Hematopoietic multipotent progenitor cell treated with erythropoietin and hydrocortisone succinate and interleukin-3 and kit ligand, for 4 days (in vitro differentiated cells): ENCODE data around the gene SNX11.
A peak's percentile ranks its signal among the peaks of the same experiment; 100 is the strongest.

Source experiments
- DNase-seq: peaks from one replicate; pipeline ENCODE4 v3.0.0-alpha.2; 2015

Gene SNX11

DNA sequence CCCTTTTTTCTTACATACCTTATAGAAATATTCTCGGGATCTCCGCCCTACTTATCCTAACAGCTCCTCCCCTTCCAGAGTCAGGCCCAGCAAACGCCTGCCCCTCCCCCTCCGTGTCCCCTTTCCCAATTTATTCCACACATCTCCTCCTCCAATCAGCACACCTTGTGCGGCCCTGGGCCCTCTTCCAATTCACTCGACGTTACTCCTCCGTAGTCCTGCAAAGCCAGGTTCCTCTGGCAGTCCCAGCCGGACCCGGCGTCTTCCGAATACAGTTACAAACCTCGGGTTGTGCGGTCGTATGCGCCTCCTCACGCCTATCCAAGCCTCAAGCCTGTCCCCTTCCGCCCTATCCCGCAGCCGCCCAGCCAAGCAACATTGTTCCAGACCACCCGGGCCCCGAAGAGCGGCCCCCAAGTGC, 7.0 kb upstream of the SNX11 start:
- DNase-seq = no peak

DNA sequence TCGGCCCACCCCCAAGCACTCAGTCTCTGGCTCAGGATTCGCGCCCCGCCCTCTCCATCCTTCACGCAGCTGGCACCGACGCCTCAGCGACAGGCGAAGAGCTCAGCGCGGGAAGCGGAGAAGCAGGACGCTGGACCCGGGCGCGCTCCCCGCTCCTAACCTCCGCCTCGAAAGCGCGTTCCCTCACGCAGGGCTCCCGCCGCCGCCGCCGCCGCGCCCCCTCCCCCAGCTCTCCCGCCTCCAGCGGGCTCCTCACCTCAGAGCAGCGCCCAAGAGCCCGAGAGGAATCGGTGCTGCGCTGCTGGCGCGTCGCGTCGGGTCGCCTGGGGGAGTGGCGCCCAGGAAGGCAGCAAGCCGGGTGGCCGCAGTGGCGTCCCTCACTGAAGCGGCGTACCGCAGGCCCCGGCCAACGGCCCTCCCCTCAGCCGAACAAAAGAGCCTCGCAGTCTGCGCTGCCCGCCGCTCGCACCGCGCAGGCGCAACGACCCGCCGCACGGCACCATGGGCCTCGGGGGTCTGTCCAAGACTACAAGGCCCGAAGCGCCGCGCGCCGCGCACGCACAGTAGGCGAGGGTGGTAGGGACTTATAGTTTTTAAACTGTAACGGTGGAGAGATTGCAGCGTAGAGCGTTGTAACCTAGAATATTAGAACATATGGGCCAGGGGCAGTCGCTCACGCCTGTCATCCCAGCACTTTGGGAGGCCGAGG, 6.4 kb upstream of the SNX11 start, which contains the start of gene CBX1:
Gene CBX1, minus strand, starts transcription at position 467 of the 709 bp plus-strand sequence. CDS start 24,474 bp downstream, outside the sequence.
- peak; percentile 98 for DNase-seq

- no peak for DNase-seq
These were observed 5.4 kb upstream of the SNX11 start for GRCh38 chr17:48102043-48102750.

DNA sequence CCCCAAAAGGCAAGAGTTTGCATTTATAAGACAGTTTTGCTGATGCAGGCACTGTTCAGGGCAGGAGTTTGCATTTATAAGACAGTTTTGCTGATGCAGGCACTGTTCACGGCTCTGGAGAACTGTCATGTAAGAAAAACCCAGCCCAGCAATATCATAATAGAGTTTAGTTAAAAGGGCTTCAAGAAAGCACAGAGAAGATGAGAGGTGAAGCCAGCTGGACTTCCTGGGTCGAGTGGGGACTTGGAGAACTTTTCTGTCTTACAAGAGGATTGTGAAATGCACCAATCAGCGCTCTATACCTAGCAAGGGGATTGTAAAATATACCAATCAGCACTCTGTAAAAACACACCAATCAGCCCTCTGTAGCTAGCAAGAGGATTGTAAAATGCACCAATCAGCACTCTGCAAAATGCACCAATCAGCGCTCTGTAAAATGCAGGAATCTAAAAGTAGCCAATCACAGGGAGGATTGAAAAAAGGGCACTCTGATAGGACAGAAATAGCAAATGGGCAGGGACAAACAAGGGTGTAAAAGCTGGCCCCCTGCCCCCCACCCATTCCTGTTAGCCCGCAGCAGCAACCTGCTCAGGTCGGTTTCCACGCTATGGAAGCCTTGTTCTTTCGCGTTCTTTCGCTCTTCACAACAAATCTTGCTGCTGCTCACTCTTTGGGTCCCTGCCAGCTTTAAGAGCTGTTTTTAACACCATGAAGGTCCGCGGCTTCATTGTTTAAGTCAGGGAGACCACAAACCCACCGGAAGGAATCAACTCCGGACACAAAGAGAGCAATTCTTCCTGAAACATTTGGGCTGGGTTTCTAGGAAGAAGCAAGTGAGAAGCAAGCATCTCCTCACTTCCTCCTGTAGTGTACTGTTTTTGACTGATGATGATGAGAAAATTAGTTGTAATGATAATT, 4.5 kb upstream of the SNX11 start:
- peak; percentile 80 for DNase-seq

GRCh38 chr17:48104440-48104839, 3.1 kb upstream of the SNX11 start:
- no peak for DNase-seq

- DNase-seq = no peak
These were observed 797 bp upstream of the SNX11 start for GRCh38 chr17:48106802-48107136.

DNA sequence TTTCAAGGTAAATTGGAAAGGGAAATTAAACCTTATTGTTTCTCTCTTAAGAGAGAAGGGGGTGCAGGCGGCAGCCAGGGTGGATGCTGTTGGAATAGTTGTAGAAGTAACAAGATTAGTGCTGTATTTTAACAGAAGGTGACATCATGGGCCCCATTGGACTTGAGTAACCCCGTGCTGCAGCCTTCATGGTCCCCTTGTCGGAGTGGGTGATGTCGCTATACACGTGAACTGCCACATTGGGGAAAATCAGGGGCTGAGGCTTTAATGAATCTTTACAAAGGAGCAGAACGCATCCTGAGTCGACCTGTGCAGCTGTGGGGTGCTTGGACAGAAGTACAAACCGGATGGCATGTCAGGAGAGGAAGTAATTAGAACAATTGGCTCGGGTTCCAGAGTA, 3.2 kb downstream of the SNX11 start:
- DNase-seq = no peak

- DNase-seq = no peak
These were observed 4.3 kb downstream of the SNX11 start for GRCh38 chr17:48111937-48112241.

DNA sequence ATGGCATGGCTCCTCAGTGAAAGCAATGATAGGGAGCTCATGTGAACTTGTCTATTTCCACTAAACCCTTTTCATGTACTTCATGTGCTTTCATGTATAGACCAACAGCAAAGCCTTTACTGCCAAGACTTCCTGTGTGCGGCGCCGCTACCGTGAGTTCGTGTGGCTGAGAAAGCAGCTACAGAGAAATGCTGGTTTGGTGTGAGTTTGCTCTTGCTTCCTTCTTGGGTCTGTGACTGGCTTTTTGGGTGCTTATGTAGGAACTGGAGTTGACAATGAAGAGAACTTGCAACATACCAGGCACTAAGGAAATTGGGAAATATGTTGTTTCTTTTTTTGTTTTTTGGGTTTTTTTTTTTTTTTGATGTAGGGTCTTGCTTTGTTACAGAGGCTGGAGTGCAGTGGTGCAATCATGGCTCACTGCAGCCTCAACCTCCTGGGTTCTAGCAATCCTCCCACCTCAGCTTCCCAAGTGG, 5.7 kb downstream of the SNX11 start:
- DNase-seq = peak; percentile 71

DNA sequence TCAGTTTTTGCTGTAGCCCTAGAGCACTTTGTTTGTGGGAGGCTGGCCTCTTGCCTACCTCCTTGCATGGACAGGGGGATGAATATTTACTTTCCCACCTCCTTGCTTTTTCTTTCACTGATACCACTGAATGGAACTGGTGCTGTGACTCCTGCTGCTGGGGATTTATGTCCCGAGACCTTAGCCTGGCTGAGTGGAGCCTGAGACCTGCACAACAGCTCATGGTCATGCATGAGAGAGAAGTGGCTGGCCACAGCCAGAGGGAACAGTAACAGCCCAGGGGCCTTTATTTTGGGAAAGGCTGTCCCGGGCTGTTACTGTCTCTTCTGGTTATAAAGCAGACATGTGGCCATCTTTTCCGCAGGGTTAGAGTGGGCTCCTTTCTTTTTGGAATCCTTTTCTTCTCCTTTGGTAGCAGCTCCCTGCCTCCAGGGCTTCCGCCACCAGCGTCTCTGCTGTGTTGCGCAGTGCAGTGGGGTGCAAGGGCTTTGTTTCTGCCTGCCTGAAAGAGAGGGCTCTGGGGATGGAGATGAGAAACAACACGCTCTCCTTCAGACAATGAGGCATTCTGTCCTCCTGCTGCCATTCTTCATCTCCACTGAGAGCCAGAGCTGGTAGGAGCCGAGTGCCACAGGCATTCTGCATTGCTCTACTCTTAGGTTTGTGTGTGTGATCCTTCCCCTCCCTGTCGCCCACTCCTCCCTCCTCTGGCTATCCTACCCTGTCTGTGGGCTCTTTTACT, 14.5 kb downstream of the SNX11 start:
- no peak for DNase-seq

DNA sequence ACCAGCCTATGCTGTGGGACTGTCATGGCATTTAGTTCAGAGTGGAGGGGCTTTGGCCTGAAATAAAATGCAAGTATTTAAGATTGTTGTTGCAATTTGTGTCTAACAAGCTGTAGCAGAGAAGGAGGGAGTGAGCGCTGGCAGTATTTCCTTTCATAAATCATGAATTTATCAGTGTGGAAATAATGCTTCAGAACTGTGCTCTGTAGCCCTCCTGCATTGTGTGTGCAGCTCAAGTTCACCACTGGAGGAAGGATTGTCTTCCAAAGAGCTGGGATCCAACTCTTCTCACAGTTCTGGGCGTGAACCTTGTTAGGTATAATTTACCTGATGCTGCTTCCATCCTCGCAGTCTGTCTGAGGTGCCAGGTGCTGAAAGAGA, 15.1 kb downstream of the SNX11 start:
- DNase-seq = no peak

DNA sequence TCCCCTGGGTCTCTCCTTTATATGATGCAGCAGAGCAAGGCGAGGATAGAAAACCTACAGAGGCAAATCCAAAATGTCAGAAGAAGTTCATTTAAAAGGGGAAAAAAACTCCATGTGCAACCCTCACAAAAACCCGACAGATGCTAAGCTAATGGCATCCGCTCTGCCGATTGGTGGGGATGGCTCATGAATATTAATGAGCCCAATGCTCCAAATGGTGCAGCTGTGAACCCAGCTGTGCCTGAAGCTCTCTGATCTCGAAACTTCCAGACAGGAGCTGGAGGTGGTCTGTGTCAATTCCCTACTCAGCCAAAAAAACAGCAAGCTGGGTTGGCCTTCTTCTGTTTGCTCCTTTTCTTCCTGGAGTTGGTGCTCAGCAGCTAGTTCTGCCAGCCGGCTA, 15.5 kb downstream of the SNX11 start:
- DNase-seq = no peak

DNA sequence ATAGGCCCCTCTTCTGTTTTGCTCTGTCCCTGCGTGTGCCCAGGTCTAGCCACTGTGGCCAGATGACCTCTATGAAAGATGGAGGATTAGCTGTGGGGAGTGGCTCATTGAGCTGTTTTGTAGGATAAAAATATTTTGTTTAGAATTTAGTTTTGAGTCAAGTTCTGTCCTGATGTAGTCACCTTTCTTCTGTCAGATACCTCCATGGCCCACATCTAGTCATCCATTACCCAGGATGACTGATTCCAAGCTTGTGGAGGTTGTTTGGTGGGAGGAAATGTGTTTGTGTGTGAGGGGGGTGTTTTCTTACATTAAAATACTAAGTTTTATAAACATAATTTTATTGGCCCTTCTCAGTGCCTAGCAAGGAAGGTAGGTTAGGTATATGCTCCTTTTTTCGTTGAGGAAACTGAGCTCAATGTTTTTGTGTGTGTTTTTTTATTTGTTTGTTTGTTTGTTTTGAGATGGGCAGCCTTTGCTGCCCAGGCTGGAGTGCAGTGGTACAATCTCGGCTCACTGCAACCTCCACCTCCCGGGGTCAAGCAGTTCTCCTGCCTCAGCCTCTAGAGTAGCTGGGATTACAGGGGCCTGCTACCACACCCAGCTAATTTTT, 16.3 kb downstream of the SNX11 start:
- DNase-seq = no peak

DNA sequence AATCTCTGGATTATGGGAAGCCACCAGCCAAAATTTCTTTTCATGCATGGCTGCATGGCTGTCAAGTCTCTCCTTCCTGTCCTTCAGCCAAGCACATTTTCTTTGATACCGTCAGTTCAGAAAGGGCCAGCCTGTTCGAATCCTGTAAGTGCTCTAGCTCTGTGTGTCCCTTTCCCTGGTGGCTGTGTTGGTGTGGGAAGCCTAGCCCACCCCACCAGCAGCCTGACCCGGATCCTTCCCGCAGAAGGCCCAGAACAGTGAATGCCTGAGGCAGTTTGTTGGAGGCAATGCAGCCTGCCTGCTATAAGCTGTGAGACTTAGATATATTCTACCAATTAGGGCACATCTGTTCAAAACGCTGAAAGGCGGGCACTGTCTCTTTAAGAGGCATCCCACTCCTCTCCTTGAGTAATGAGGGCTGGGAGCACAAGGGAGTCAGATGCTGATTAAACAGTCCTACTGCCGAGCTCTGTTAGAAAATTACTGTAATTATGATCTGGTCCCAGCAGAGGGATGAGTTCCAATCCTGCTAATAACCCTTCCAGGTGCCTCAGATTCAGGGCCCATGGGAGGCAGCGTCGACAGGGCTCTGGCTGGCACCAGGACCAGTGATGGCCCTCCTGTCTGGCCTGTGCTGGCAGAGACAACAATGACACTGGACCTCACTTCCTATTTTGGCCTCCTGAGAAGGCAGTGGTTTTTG, 18.4 kb downstream of the SNX11 start:
- DNase-seq = no peak

DNA sequence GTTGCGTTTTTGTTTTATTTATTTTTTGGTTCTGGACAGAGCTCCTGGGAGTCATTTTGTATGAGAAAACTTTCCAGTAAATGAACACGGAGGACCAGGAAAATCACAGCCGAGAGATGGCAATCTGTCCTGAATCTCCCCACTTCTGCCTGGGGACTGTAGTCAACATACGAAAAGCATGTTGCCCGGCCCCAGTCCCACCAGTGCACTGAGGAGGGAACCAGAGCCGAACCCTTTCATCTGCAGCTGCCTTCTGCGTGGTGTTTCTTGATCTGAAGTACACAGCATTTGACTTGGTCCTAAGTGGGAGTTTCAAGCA, 18.9 kb downstream of the SNX11 start:
- DNase-seq = no peak

GRCh38 chr17:48127371-48128051, 19.9 kb downstream of the SNX11 start:
- no peak for DNase-seq

- DNase-seq = no peak
These were observed 20.8 kb downstream of the SNX11 start for GRCh38 chr17:48128400-48128799.

DNA sequence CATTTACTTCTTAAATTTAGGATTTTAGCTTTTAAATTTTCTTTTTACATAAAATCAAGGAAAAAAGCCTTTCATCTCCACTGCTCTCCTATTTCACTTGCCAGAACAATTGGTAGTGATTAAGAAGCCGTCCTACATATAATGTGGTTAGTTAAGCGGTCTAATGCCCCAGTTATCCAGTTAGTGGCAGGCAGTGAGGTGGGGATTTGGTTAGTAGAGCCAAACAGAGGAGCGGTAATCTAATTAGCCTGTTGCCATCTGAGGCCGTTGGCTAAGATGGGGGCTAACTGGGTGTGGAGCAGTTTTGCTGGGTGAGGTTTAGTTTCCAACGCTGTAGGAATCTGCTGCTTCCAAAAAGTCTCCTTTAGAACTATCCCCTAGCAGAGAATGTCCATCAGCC, 22.4 kb downstream of the SNX11 start:
- DNase-seq = no peak

DNA sequence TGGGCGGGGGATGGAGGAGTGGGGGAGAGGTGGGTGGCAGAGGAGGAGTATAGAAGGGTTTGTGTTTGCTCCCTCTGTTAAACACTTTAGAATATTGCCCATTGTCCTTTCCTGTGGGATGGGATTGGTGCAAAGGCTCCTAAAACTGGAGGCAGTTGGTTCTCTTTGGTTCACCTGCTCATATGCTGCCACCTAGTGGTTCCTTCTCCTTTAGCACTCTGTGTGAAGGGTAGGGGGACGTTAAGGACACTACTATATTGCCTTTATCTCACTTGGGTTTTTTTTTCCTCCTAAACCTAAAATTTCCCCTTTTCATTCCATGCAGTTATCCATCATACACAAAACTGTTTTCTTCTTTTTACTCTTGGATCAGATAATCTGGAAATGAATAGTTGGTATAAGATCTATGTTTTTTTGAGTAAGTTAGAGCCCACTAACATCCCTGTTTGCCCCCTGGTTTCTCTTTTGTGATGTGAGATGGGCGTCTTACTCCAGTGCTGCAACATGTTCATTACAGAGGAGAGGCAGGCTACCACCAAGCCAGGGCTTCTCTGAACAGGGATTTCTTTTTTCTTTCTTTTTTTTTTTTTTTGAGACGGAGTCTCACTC, 23.8 kb downstream of the SNX11 start:
- peak; percentile 84 for DNase-seq

DNA sequence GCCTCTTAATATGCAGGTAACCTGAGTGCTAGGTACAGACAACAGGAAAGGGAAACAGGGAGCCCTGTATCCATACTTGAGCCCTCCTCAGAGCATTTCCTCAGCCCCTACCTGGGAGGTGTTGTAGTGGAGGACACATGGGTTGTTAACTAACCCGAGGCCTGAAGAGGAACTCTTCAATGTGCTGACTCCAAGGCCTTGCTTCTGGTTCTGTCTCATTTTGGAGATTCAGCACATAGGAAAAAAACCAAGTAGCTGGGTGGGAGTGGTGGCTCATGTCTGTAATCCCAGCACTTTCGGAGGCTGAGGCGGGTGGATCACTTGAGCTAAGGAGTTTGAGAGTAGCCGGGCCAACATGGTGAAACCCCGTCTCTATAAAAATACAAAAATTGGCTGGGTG, 24.8 kb downstream of the SNX11 start:
- no peak for DNase-seq

DNA sequence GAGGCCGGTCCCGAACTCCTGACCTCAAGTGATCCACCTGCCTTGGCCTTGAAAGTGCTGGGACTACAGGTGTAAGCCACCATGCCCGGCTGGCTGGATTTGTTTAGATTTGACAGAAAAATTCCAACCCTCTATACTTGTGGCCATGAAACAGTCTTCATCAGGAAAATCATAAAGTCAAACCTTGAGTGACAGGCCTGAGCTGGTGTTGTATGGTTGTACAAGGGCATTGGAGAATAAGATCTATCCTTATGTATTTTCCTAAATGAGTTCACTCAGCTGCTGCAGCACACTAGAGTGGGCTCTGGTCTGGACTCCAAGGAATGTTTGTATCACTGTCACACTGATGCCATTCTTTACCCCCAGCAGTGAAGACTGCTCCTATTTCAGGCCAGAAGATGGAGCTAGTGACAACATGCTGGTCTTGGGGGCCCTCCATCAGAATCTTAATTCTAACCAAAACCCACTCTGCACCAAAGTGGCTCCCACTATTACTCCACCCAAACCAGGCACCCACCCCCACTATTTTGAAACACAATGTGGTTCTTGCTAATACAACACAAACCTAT, 27.4 kb downstream of the SNX11 start:
- peak; percentile 32 for DNase-seq
